H9 (cell line): ENCODE data around the gene GARIN5A. TPM values are rescaled to one million over a fixed set of nuclear protein-coding genes. Genes with fewer than 3 reads are reported as not detected.

Experiments
- DNase-seq: peaks from one replicate; pipeline ENCODE4 v3.0.0-alpha.2; 2017
- H2AFZ ChIP-seq: one replicate; pipeline ENCODE4 v1.6.1; 2013; ENCODE audit warnings: mild to moderate bottlenecking, low read length, control low read depth, moderate library complexity
- H2AK5ac ChIP-seq: 2 replicates; pipeline ENCODE4 v1.6.1; 2013; ENCODE audit warnings: low read length, control low read depth, mixed read lengths; ENCODE audit not compliant: insufficient read length
- H2BK120ac ChIP-seq: one replicate; pipeline ENCODE4 v1.6.1; 2013; ENCODE audit warnings: low read depth, mild to moderate bottlenecking, low read length, control low read depth, inconsistent platforms; ENCODE audit not compliant: poor library complexity, severe bottlenecking
- H2BK12ac ChIP-seq: 2 replicates; pipeline ENCODE4 v1.6.1; 2013; ENCODE audit warnings: low read length, control low read depth, mixed read lengths, low read depth; ENCODE audit not compliant: insufficient read length
- H2BK15ac ChIP-seq: 2 replicates; pipeline ENCODE4 v1.6.1; 2013; ENCODE audit warnings: low read depth, low read length, control low read depth
- H2BK20ac ChIP-seq: one replicate; pipeline ENCODE4 v1.6.1; 2013; ENCODE audit warnings: low read depth, mild to moderate bottlenecking, low read length, control low read depth, inconsistent platforms; ENCODE audit not compliant: poor library complexity, severe bottlenecking
- H2BK5ac ChIP-seq: 2 replicates; pipeline ENCODE4 v1.6.1; 2013; ENCODE audit warnings: low read length, control low read depth, mixed read lengths; ENCODE audit not compliant: insufficient read length
- H3K14ac ChIP-seq: 2 replicates; pipeline ENCODE4 v1.6.1; 2013; ENCODE audit warnings: low read length, control low read depth; ENCODE audit not compliant: insufficient read depth
- H3K18ac ChIP-seq: 2 replicates; pipeline ENCODE4 v1.6.1; 2013; ENCODE audit warnings: low read depth, mild to moderate bottlenecking, mixed read lengths, low read length, control low read depth; ENCODE audit not compliant: insufficient read length
- H3K23ac ChIP-seq: 2 replicates; pipeline ENCODE4 v1.6.1; 2013; ENCODE audit warnings: low read length, control low read depth, mixed read lengths, low read depth; ENCODE audit not compliant: insufficient read length
- H3K23me2 ChIP-seq: 2 replicates; pipeline ENCODE4 v1.6.1; 2013; ENCODE audit warnings: low read depth, mild to moderate bottlenecking, mixed read lengths, low read length, control low read depth; ENCODE audit not compliant: insufficient read length, poor library complexity, severe bottlenecking
- H3K27ac ChIP-seq: 2 replicates; pipeline ENCODE4 v1.5.1; 2013; ENCODE audit warnings: low read length, control low read depth, mixed read lengths, low read depth; ENCODE audit not compliant: insufficient read length
- H3K27me3 ChIP-seq: 2 replicates; pipeline ENCODE4 v1.6.1; 2013; ENCODE audit warnings: low read length, control low read depth, inconsistent platforms; ENCODE audit not compliant: insufficient read depth
- H3K4ac ChIP-seq: 2 replicates; pipeline ENCODE4 v1.6.1; 2013; ENCODE audit warnings: low read depth, mild to moderate bottlenecking, control low read depth, inconsistent platforms, low read length, moderate library complexity
- H3K4me1 ChIP-seq: 2 replicates; pipeline ENCODE4 v1.6.1; 2013; ENCODE audit warnings: low read length, control low read depth, inconsistent platforms; ENCODE audit not compliant: insufficient read depth
- H3K4me2 ChIP-seq: 2 replicates; pipeline ENCODE4 v1.6.1; 2013; ENCODE audit warnings: low read length, control low read depth, mixed read lengths; ENCODE audit not compliant: insufficient read length, insufficient read depth
- H3K56ac ChIP-seq: 2 replicates; pipeline ENCODE4 v1.6.1; 2013; ENCODE audit warnings: low read depth, mild to moderate bottlenecking, mixed read lengths, low read length, control low read depth; ENCODE audit not compliant: insufficient read length
- H3K79me1 ChIP-seq: 2 replicates; pipeline ENCODE4 v1.6.1; 2013; ENCODE audit warnings: low read depth, mild to moderate bottlenecking, moderate library complexity, low read length, control low read depth, inconsistent platforms; ENCODE audit not compliant: insufficient read depth, poor library complexity, severe bottlenecking
- H3K79me2 ChIP-seq: 2 replicates; pipeline ENCODE4 v1.6.1; 2013; ENCODE audit warnings: low read length, control low read depth, inconsistent platforms; ENCODE audit not compliant: insufficient read depth
- H3K9ac ChIP-seq: 2 replicates; pipeline ENCODE4 v1.6.1; 2013; ENCODE audit warnings: low read length, control low read depth, mixed read lengths; ENCODE audit not compliant: insufficient read length; ENCODE audit errors: extremely low read depth
- H3K9me3 ChIP-seq: one replicate; pipeline ENCODE4 v1.6.1; 2013; ENCODE audit warnings: low read depth, low read length, inconsistent platforms; ENCODE audit not compliant: control insufficient read depth
- H3T11ph ChIP-seq: one replicate; pipeline ENCODE4 v1.6.1; 2013; ENCODE audit warnings: mild to moderate bottlenecking, low read length, control low read depth, inconsistent platforms
- H4K20me1 ChIP-seq: one replicate; pipeline ENCODE4 v1.6.1; 2013; ENCODE audit not compliant: control insufficient read depth, insufficient read length, insufficient read depth
- H4K5ac ChIP-seq: 2 replicates; pipeline ENCODE4 v1.6.1; 2013; ENCODE audit warnings: low read depth, mild to moderate bottlenecking, mixed read lengths, low read length, control low read depth; ENCODE audit not compliant: insufficient read length
- H4K8ac ChIP-seq: replicated peaks from 2 replicates; pipeline ENCODE4 v1.6.1; 2013; ENCODE audit warnings: low read length, control low read depth, mixed read lengths, low read depth; ENCODE audit not compliant: insufficient read length
- H4K91ac ChIP-seq: 2 replicates; pipeline ENCODE4 v1.6.1; 2013; ENCODE audit warnings: low read depth, mild to moderate bottlenecking, moderate library complexity, mixed read lengths, low read length, control low read depth; ENCODE audit not compliant: insufficient read length
- H3K27ac Mint-ChIP-seq, 3 experiments: 2 replicates in 2 of 3; 3 replicates in 1 of 3; pipeline ENCODE4 v1.8.0; 2020 to 2021; ENCODE audit warnings: mixed read lengths in 3 of 3, mild to moderate bottlenecking in 1 of 3, moderate library complexity in 1 of 3
- H3K27me3 Mint-ChIP-seq: 2 replicates; pipeline ENCODE4 v1.8.0; 2021; ENCODE audit warnings: low read depth, mild to moderate bottlenecking, moderate library complexity, mixed read lengths
- H3K36me3 Mint-ChIP-seq, 3 experiments: 2 replicates in 2 of 3; 3 replicates in 1 of 3; pipeline ENCODE4 v1.8.0; 2020 to 2021; ENCODE audit warnings: low read depth in 3 of 3, mixed read lengths in 3 of 3; ENCODE audit not compliant: insufficient read depth in 1 of 3
- H3K4me1 Mint-ChIP-seq, 2 experiments: 2 replicates each; pipeline ENCODE4 v1.8.0; 2020; ENCODE audit warnings: mixed read lengths in 2 of 2
- H3K4me3 Mint-ChIP-seq, 2 experiments: 2 replicates in 1 of 2; 3 replicates in 1 of 2; pipeline ENCODE4 v1.8.0; 2020 to 2021; ENCODE audit warnings: mild to moderate bottlenecking in 2 of 2, mixed read lengths in 2 of 2, moderate library complexity in 1 of 2
- H3K9me3 Mint-ChIP-seq, 2 experiments: 2 replicates in 1 of 2; 3 replicates in 1 of 2; pipeline ENCODE4 v1.8.0; 2020; ENCODE audit warnings: mild to moderate bottlenecking in 2 of 2, mixed read lengths in 2 of 2, moderate library complexity in 1 of 2
- CTCF ChIP-seq: fragments of 200-600 bp; sonication (generic); conservative IDR thresholded peaks from 3 replicates; pipeline ENCODE4 v1.8.0; 2021; ENCODE audit warnings: antibody characterized with exemption, mild to moderate bottlenecking
- WGBS: extraction: QIAGEN DNeasy Blood & Tissue Kit; methylation state at CpG from one replicate; pipeline ENCODE4 v1.1.7; 2013; ENCODE audit warnings: missing lambda C conversion rate, low lambda C conversion rate, mixed read lengths; ENCODE audit not compliant: insufficient read length; ENCODE audit errors: extremely low coverage; 5-methylcytosine and 5-hydroxymethylcytosine counted together
- total RNA-seq: library from RNA; stranded (reverse); gene quantifications from 2 replicates; pipeline ENCODE4 v1.2.1, GENCODE V29; 2021

GARIN5A gene
- total RNA-seq, 1 experiment from 2014 or later = 9.5 TPM

- no peak overlapping the region for H3K4ac ChIP-seq
- peaks cover 7% of the 10 kb centered on the region for H3K9me3 ChIP-seq
- H3T11ph ChIP-seq = no peak overlapping the region
- H4K91ac ChIP-seq = no peak overlapping the region
- H2AK5ac ChIP-seq = no peak overlapping the region
- no peak for DNase-seq
- H4K8ac ChIP-seq = no peak overlapping the region
- H3K27me3 ChIP-seq = no peaks in the 10 kb centered on the region
- H3K56ac ChIP-seq = no peak overlapping the region
- H3K4me1 ChIP-seq = peaks cover 4% of the 10 kb centered on the region; the same call in 1 of the 2 replicates
- no peak overlapping the region for H2BK15ac ChIP-seq
- H3K27ac Mint-ChIP-seq = no peak overlapping the region
- no peak overlapping the region for H2AFZ ChIP-seq
- no peak overlapping the region for H3K14ac ChIP-seq
- WGBS = no CpG with 5 or more reads among the region's 16 CpGs
- no peak overlapping the region for H2BK20ac ChIP-seq
- peaks cover 45 to 60% (median 57%) of the 10 kb centered on the region in 3 experiments for H3K36me3 Mint-ChIP-seq
- no peak overlapping the region for H4K5ac ChIP-seq
- peaks cover 9% of the 10 kb centered on the region for H3K79me1 ChIP-seq
- no peak for TF ChIP-seq CTCF
- peaks cover 8 to 21% of the 10 kb centered on the region in 2 experiments for H3K4me1 Mint-ChIP-seq
- peaks cover 5% of the 10 kb centered on the region; the same call in 1 of the 2 replicates for H3K79me2 ChIP-seq
- no peak overlapping the region for H3K27ac ChIP-seq
- H2BK120ac ChIP-seq = no peak overlapping the region
- H2BK5ac ChIP-seq = no peak overlapping the region
- no peaks in the 10 kb centered on the region for H3K23me2 ChIP-seq
- peaks cover 4% of the 10 kb centered on the region; the same call in 1 of the 2 replicates for H3K27me3 Mint-ChIP-seq
- H4K20me1 ChIP-seq = no peaks in the 10 kb centered on the region
- no peak overlapping the region for H3K18ac ChIP-seq
- no peak overlapping the region for H3K4me2 ChIP-seq
- H2BK12ac ChIP-seq = no peak overlapping the region
- H3K23ac ChIP-seq = no peak overlapping the region
- H3K9me3 Mint-ChIP-seq = peaks cover 13 to 25% of the 10 kb centered on the region in 2 experiments
- H3K4me3 Mint-ChIP-seq = no peak overlapping the region
- H3K9ac ChIP-seq = no peak overlapping the region
Observed at GRCh38 chr19:50479761-50480251, 3.2 kb upstream of the GARIN5A start.
